HG02623 (cell line): ENCODE data around the gene NCAPG2.
"Not testable (repeated sequence)": the region's sequence is repeated elsewhere in the genome, so short reads cannot be mapped to it uniquely, and the experiment has no call there.

Source experiments
- ATAC-seq: cut with Tn5 transposase; IDR thresholded peaks from one replicate; pipeline ENCODE4 v1.9.1; 2021; ENCODE audit warnings: moderate library complexity; ENCODE audit not compliant: unreplicated experiment

Gene NCAPG2

GRCh38 chr7:158682456-158682855 lies 22.1 kb downstream of the NCAPG2 start:
- ATAC-seq = no peak

GRCh38 chr7:158680754-158681153 lies 23.9 kb downstream of the NCAPG2 start:
- no peak for ATAC-seq

- ATAC-seq = no peak
These were observed 27.7 kb downstream of the NCAPG2 start for GRCh38 chr7:158676906-158677305.

- ATAC-seq = no peak
These were observed 28.3 kb downstream of the NCAPG2 start for GRCh38 chr7:158676171-158676840.

GRCh38 chr7:158672975-158673374 lies 31.6 kb downstream of the NCAPG2 start:
- no peak for ATAC-seq

GRCh38 chr7:158668086-158668485 lies 36.5 kb downstream of the NCAPG2 start:
- not testable (repeated sequence) for ATAC-seq

- not testable (repeated sequence) for ATAC-seq
These were observed 37.5 kb downstream of the NCAPG2 start for GRCh38 chr7:158666966-158667678.

- ATAC-seq = no peak
These were observed 38.2 kb downstream of the NCAPG2 start for GRCh38 chr7:158666401-158666800.

GRCh38 chr7:158664406-158664805 lies 40.2 kb downstream of the NCAPG2 start:
- ATAC-seq = no peak

- no peak for ATAC-seq
These were observed 41.2 kb downstream of the NCAPG2 start for GRCh38 chr7:158663428-158663741.

GRCh38 chr7:158662610-158663427 lies 41.8 kb downstream of the NCAPG2 start:
- no peak for ATAC-seq

- ATAC-seq = no peak
These were observed 46.1 kb downstream of the NCAPG2 start for GRCh38 chr7:158658475-158658874.

- peak; percentile 35 for ATAC-seq
These were observed 47.3 kb downstream of the NCAPG2 start for GRCh38 chr7:158657189-158657746.

GRCh38 chr7:158655931-158656441 lies 48.6 kb downstream of the NCAPG2 start:
- ATAC-seq = peak; percentile 96

GRCh38 chr7:158655507-158655906 lies 49.1 kb downstream of the NCAPG2 start:
- no peak for ATAC-seq

GRCh38 chr7:158651968-158652565 lies 52.5 kb downstream of the NCAPG2 start:
- no peak for ATAC-seq

- no peak for ATAC-seq
These were observed 53.8 kb downstream of the NCAPG2 start for GRCh38 chr7:158650821-158651225.

GRCh38 chr7:158649279-158649678 lies 55.3 kb downstream of the NCAPG2 start:
- no peak for ATAC-seq

GRCh38 chr7:158648787-158649186 lies 55.8 kb downstream of the NCAPG2 start:
- no peak for ATAC-seq

GRCh38 chr7:158648168-158648567 lies 56.4 kb downstream of the NCAPG2 start:
- no peak for ATAC-seq

GRCh38 chr7:158647475-158647792 lies 57.2 kb downstream of the NCAPG2 start:
- no peak for ATAC-seq
